ENCODE measurements around the gene MCC.

DNA sequence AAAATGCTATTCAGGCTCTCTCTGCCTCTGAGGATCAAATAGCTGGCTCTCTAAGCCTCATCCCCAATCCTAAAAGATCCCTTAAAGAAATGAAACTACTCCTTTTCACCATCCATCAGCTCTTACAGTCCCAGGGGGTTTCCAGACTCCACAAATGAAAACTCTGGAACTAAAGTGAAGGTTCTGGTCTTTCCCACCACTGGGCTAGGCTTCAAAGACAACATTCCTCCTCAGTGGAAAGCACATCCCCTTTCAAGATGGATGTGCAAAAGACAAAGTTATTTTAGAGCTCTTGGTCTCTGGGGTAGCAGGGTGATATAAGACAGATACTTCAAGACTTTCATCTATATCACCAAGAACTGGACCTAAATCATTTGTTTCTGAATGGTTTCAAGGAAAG, 404.8 kb downstream of the MCC start:
- TF ChIP-seq, protein P1, sequence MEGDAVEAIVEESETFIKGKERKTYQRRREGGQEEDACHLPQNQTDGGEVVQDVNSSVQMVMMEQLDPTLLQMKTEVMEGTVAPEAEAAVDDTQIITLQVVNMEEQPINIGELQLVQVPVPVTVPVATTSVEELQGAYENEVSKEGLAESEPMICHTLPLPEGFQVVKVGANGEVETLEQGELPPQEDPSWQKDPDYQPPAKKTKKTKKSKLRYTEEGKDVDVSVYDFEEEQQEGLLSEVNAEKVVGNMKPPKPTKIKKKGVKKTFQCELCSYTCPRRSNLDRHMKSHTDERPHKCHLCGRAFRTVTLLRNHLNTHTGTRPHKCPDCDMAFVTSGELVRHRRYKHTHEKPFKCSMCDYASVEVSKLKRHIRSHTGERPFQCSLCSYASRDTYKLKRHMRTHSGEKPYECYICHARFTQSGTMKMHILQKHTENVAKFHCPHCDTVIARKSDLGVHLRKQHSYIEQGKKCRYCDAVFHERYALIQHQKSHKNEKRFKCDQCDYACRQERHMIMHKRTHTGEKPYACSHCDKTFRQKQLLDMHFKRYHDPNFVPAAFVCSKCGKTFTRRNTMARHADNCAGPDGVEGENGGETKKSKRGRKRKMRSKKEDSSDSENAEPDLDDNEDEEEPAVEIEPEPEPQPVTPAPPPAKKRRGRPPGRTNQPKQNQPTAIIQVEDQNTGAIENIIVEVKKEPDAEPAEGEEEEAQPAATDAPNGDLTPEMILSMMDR (IDR thresholded peaks at IDR 0.05): no peak
- no peak for TF ChIP-seq ZFX (IDR thresholded peaks at IDR 0.05; ENCODE audit: borderline replicate concordance)
